ENCODE measurements around the gene ARHGAP26. TPM values are rescaled to one million over a fixed set of nuclear protein-coding genes. Genes with fewer than 3 reads are reported as not detected.

ARHGAP26 gene
- total RNA-seq, 1 donor from 2014 or later: 8.6 TPM

GRCh38 chr5:143057580-143057999 is 287.4 kb downstream of the ARHGAP26 start:
- H3K36me3 ChIP-seq (ENCODE audit: control insufficient read depth, insufficient read depth, low read length): no peaks in the 10 kb centered on the region
- no peak overlapping the region for H3K4me3 ChIP-seq (ENCODE audit: low read depth, low read length)
- TF ChIP-seq CTCF (IDR thresholded peaks at IDR 0.05; ENCODE audit: insufficient read depth, low read length, poor library complexity, severe bottlenecking): no peak
- H3K27me3 ChIP-seq (ENCODE audit: control insufficient read depth, insufficient read depth, low read length): no peaks in the 10 kb centered on the region
- DNase-seq (ENCODE audit: low read depth): no peak

GRCh38 chr5:143059355-143059754 is 289.2 kb downstream of the ARHGAP26 start:
- no peak for TF ChIP-seq CTCF (IDR thresholded peaks at IDR 0.05; ENCODE audit: insufficient read depth, low read length, poor library complexity, severe bottlenecking)
- H3K4me3 ChIP-seq (ENCODE audit: low read depth, low read length): no peak overlapping the region
- no peaks in the 10 kb centered on the region for H3K27me3 ChIP-seq (ENCODE audit: control insufficient read depth, insufficient read depth, low read length)
- DNase-seq (ENCODE audit: low read depth): no peak
- no peaks in the 10 kb centered on the region for H3K36me3 ChIP-seq (ENCODE audit: control insufficient read depth, insufficient read depth, low read length)

GRCh38 chr5:143059976-143060765 is 290.0 kb downstream of the ARHGAP26 start:
- TF ChIP-seq CTCF (IDR thresholded peaks at IDR 0.05; ENCODE audit: insufficient read depth, low read length, poor library complexity, severe bottlenecking): no peak
- no peak for DNase-seq (ENCODE audit: low read depth)

GRCh38 chr5:143061161-143061945 is 291.2 kb downstream of the ARHGAP26 start:
- TF ChIP-seq CTCF (IDR thresholded peaks at IDR 0.05; ENCODE audit: insufficient read depth, low read length, poor library complexity, severe bottlenecking): no peak
- DNase-seq (ENCODE audit: low read depth): no peak
- H3K36me3 ChIP-seq (ENCODE audit: control insufficient read depth, insufficient read depth, low read length): no peaks in the 10 kb centered on the region
- H3K27me3 ChIP-seq (ENCODE audit: control insufficient read depth, insufficient read depth, low read length): no peaks in the 10 kb centered on the region
- no peak overlapping the region for H3K4me3 ChIP-seq (ENCODE audit: low read depth, low read length)

More at GRCh38 chr5:143059976-143060765, 290.0 kb downstream of the ARHGAP26 start:
- Histone ChIP-seq H3K27me3 (ENCODE audit: control insufficient read depth, insufficient read depth, low read length) (no peaks in the 10 kb centered on the region), H3K4me3 (ENCODE audit: low read depth, low read length) (no peak overlapping the region), H3K36me3 (ENCODE audit: control insufficient read depth, insufficient read depth, low read length) (no peaks in the 10 kb centered on the region)

- TF ChIP-seq CTCF (IDR thresholded peaks at IDR 0.05; ENCODE audit: insufficient read depth, low read length, poor library complexity, severe bottlenecking): no peak
- Histone ChIP-seq H3K27me3 (ENCODE audit: control insufficient read depth, insufficient read depth, low read length) (no peaks in the 10 kb centered on the region), H3K4me3 (ENCODE audit: low read depth, low read length) (no peak overlapping the region), H3K36me3 (ENCODE audit: control insufficient read depth, insufficient read depth, low read length) (no peaks in the 10 kb centered on the region)
- DNase-seq (ENCODE audit: low read depth): no peak
Measured at GRCh38 chr5:143062379-143062778, 292.2 kb downstream of the ARHGAP26 start.
